HEK293T (cell line): ENCODE data around the gene SSTR1.

Source experiments
- ARNT ChIP-seq: fragments of 450-650 bp; IDR thresholded peaks from 2 replicates; pipeline ENCODE4 v1.6.1; 2017; ENCODE audit warnings: mild to moderate bottlenecking
- BHLHE40 ChIP-seq: fragments of 450-650 bp; IDR thresholded peaks from 2 replicates; pipeline ENCODE4 v1.6.1; 2016; ENCODE audit warnings: mild to moderate bottlenecking, moderate library complexity, borderline replicate concordance
- ELF4 ChIP-seq: fragments of 450-650 bp; IDR thresholded peaks from 2 replicates; pipeline ENCODE4 v1.6.1; 2017; ENCODE audit warnings: antibody characterized with exemption
- FOXK2 ChIP-seq: fragments of 450-650 bp; IDR thresholded peaks from 2 replicates; pipeline ENCODE4 v1.6.1; 2016; ENCODE audit warnings: mild to moderate bottlenecking
- FOXM1 ChIP-seq: fragments of 450-650 bp; IDR thresholded peaks from 2 replicates; pipeline ENCODE4 v1.6.1; 2017; ENCODE audit warnings: mild to moderate bottlenecking, borderline replicate concordance
- HDGF ChIP-seq: fragments of 450-650 bp; IDR thresholded peaks from 2 replicates; pipeline ENCODE4 v1.6.1; 2017; ENCODE audit warnings: antibody characterized with exemption, borderline replicate concordance
- NFRKB ChIP-seq: fragments of 450-650 bp; IDR thresholded peaks from 2 replicates; pipeline ENCODE4 v1.6.1; 2016; ENCODE audit warnings: mild to moderate bottlenecking, moderate library complexity
- PKNOX1 ChIP-seq: fragments of 450-650 bp; IDR thresholded peaks from 2 replicates; pipeline ENCODE4 v1.6.1; 2016
- SP1 ChIP-seq: fragments of 450-650 bp; IDR thresholded peaks from 2 replicates; pipeline ENCODE4 v1.6.1; 2017
- SUZ12 ChIP-seq: fragments of 450-650 bp; IDR thresholded peaks from 2 replicates; pipeline ENCODE4 v1.6.1; 2016; ENCODE audit warnings: mild to moderate bottlenecking
- TARDBP ChIP-seq: fragments of 450-650 bp; IDR thresholded peaks from 2 replicates; pipeline ENCODE4 v1.6.1; 2016

GRCh38 chr14:38252066-38252710, 44.5 kb downstream of the SSTR1 start:
- TF ChIP-seq BHLHE40 (no peak), TARDBP (no peak), SP1 (no peak), ARNT (no peak), NFRKB (no peak), FOXM1 (no peak), ELF4 (no peak), PKNOX1 (no peak), HDGF (no peak), SUZ12 (no peak), FOXK2 (no peak)
